Tibial nerve (tissue), 4 donors: ENCODE results near the gene TBC1D20. TPM values are rescaled to one million over a fixed set of nuclear protein-coding genes. Genes with fewer than 3 reads are reported as not detected.
"Not testable (repeated sequence)": the region's sequence is repeated elsewhere in the genome, so short reads cannot be mapped to it uniquely, and the experiment has no call there.

Experiments
- DNase-seq, 2 donors: peaks; one replicate each; pipeline ENCODE4 v3.0.0-alpha.2; 2019; ENCODE audit warnings: low spot score in 2 of 2
- H3K27ac ChIP-seq, 4 donors: fragments of 200-600 bp; sonication (generic) in 3 of 4; one replicate each; pipeline ENCODE4 v1.5.1; 2017 to 2019; ENCODE audit warnings: mild to moderate bottlenecking in 1 of 4
- H3K27me3 ChIP-seq, 2 donors: fragments of 200-600 bp; sonication (generic) in 1 of 2; one replicate each; pipeline versions ENCODE4 v1.5.1 to v1.6.0; 2017 to 2019
- H3K36me3 ChIP-seq, 3 donors: fragments of 200-600 bp; sonication (generic); one replicate each; pipeline ENCODE4 v1.5.1; 2018 to 2019
- H3K4me1 ChIP-seq, 4 donors: fragments of 200-600 bp; sonication (generic) in 3 of 4; one replicate each; pipeline ENCODE4 v1.5.1; 2017 to 2019
- H3K4me3 ChIP-seq, 4 donors: fragments of 200-600 bp; sonication (generic) in 3 of 4; one replicate each; pipeline ENCODE4 v1.5.1; 2017 to 2019; ENCODE audit warnings: mild to moderate bottlenecking in 1 of 4, moderate library complexity in 1 of 4
- H3K9me3 ChIP-seq, 4 donors: fragments of 200-600 bp; sonication (generic) in 3 of 4; one replicate each; pipeline ENCODE4 v1.5.1; 2017 to 2019
- CTCF ChIP-seq, 5 experiments: fragments of 200-600 bp in 3 of 5; fragments of 450-650 bp in 2 of 5; sonication (generic) in 3 of 5; IDR thresholded peaks; one replicate each; pipeline ENCODE4 v1.5.1; 2016 to 2019; ENCODE audit warnings: antibody characterized with exemption in 5 of 5, mild to moderate bottlenecking in 3 of 5, moderate library complexity in 2 of 5
- EP300 ChIP-seq, 2 donors: sonication (generic); formaldehyde crosslinking; IDR thresholded peaks; one replicate each; pipeline ENCODE4 v1.6.1; 2017; ENCODE audit warnings: antibody characterized with exemption in 2 of 2, mild to moderate bottlenecking in 1 of 2
- POLR2A ChIP-seq, 2 donors: fragments of 450-650 bp; IDR thresholded peaks; one replicate each; pipeline ENCODE4 v1.6.1; 2017; ENCODE audit warnings: antibody characterized with exemption in 2 of 2, mild to moderate bottlenecking in 2 of 2, moderate library complexity in 2 of 2
- whole genome bisulfite sequencing, 2 donors: methylation state at CpG; one replicate each; pipeline ENCODE4 v1.1.5; 2018; 5-methylcytosine and 5-hydroxymethylcytosine counted together
- total RNA-seq, 4 donors: library from RNA; depleted of rRNA; stranded (reverse); fragments of >200 nt; gene quantifications; one replicate each; pipeline ENCODE4 v1.1.0, GENCODE V29; 2016

Gene TBC1D20
- total RNA-seq, 4 donors from 2014 or later: 38.5 to 52.0 (median 44.3) TPM

GRCh38 chr20:461254-462198 is 807 bp downstream of the TBC1D20 start:
- TF ChIP-seq POLR2A (IDR thresholded peaks at IDR 0.05) (no peak), EP300 (IDR thresholded peaks at IDR 0.05) (no peak), CTCF (IDR thresholded peaks at IDR 0.05) (no peak)
- Histone ChIP-seq H3K4me1 (peaks cover 0 to 42% (median 18%) of the 10 kb centered on the region in 4 donors), H3K36me3 (no peaks in the 10 kb centered on the region), H3K27me3 (no peaks in the 10 kb centered on the region), H3K27ac (peak overlapping the region; percentile 82 to 92 (median 92)), H3K4me3 (peak overlapping the region; percentile 61 to 98 (median 86)), H3K9me3 (no peaks in the 10 kb centered on the region)
- 10 to 11% methylated on average over 52 to 56 of the region's 60 CpGs for WGBS, 2 donors
- DNase-seq: peak; percentile 11 to 18

DNA sequence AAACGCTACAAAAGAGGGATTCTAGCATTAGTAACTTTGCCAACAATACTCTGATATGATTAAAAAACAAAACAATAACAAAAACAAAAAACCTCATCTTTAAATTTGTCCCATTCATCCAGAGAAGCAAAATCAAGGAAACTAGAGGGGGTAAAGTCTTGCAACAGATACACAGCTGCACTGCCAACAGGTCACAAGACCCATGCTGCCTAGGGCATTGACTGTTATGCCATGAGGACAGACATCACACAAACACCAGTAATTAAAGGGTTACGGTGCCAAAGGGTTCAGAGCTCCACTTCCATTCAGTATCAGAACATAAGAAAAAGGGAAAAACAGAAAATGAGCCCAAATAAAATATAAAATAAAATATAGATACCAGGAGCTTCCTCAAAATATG is 1.6 kb downstream of the TBC1D20 start:
- DNase-seq: peak in 1 of 2 donors; percentile 48
- H3K27me3 ChIP-seq: no peaks in the 10 kb centered on the region
- WGBS, 2 donors: 34 to 43% methylated on average over 2 of the region's 2 CpGs
- TF ChIP-seq EP300 (IDR thresholded peaks at IDR 0.05): no peak
- no peak for TF ChIP-seq POLR2A (IDR thresholded peaks at IDR 0.05)
- TF ChIP-seq CTCF (IDR thresholded peaks at IDR 0.05): no peak
- no peaks in the 10 kb centered on the region for H3K36me3 ChIP-seq
- peaks cover 0 to 50% (median 18%) of the 10 kb centered on the region in 4 donors for H3K4me1 ChIP-seq
- no peaks in the 10 kb centered on the region for H3K9me3 ChIP-seq
- peak overlapping the region in 1 of 4 donors; percentile 98 for H3K4me3 ChIP-seq
- H3K27ac ChIP-seq: peak overlapping the region in 2 of 4 donors; percentile 92

GRCh38 chr20:460180-460579 is 2.2 kb downstream of the TBC1D20 start:
- Histone ChIP-seq H3K4me3 (no peak overlapping the region), H3K36me3 (no peaks in the 10 kb centered on the region), H3K27ac (no peak overlapping the region), H3K27me3 (no peaks in the 10 kb centered on the region), H3K9me3 (no peaks in the 10 kb centered on the region), H3K4me1 (peaks cover 0 to 51% (median 18%) of the 10 kb centered on the region in 4 donors)
- DNase-seq: no peak
- TF ChIP-seq POLR2A (IDR thresholded peaks at IDR 0.05): no peak
- no peak for TF ChIP-seq EP300 (IDR thresholded peaks at IDR 0.05)
- no peak for TF ChIP-seq CTCF (IDR thresholded peaks at IDR 0.05)
- WGBS, 2 donors: 21 to 31% methylated on average over 3 of the region's 3 CpGs

GRCh38 chr20:458776-459175 is 3.6 kb downstream of the TBC1D20 start:
- TF ChIP-seq POLR2A (IDR thresholded peaks at IDR 0.05) (no peak), EP300 (IDR thresholded peaks at IDR 0.05) (no peak), CTCF (IDR thresholded peaks at IDR 0.05) (no peak)
- no peaks in the 10 kb centered on the region for H3K36me3 ChIP-seq
- WGBS, 2 donors: 36 to 44% methylated on average over 6 of the region's 6 CpGs
- no peak overlapping the region for H3K27ac ChIP-seq
- no peak for DNase-seq
- H3K4me3 ChIP-seq: no peak overlapping the region
- H3K9me3 ChIP-seq: no peaks in the 10 kb centered on the region
- H3K27me3 ChIP-seq: no peaks in the 10 kb centered on the region
- peaks cover 0 to 51% (median 18%) of the 10 kb centered on the region in 4 donors for H3K4me1 ChIP-seq

- 86 to 91% methylated on average over 3 of the region's 3 CpGs for WGBS, 2 donors
Observed at GRCh38 chr20:454951-455350, 7.4 kb downstream of the TBC1D20 start.

GRCh38 chr20:452021-452420 is 10.3 kb downstream of the TBC1D20 start:
- not testable (repeated sequence) for H3K4me1 ChIP-seq, H3K9me3 ChIP-seq, H3K27me3 ChIP-seq, DNase-seq, H3K27ac ChIP-seq, H3K4me3 ChIP-seq, H3K36me3 ChIP-seq
- 84 to 90% methylated on average over 11 of the region's 11 CpGs for WGBS, 2 donors

More at GRCh38 chr20:454951-455350, 7.4 kb downstream of the TBC1D20 start:
- DNase-seq: no peak
- Histone ChIP-seq H3K9me3 (no peaks in the 10 kb centered on the region), H3K27me3 (no peaks in the 10 kb centered on the region), H3K4me3 (no peak overlapping the region), H3K36me3 (no peaks in the 10 kb centered on the region), H3K27ac (no peak overlapping the region), H3K4me1 (peaks cover 0 to 28% (median 6%) of the 10 kb centered on the region in 4 donors)
- TF ChIP-seq POLR2A (IDR thresholded peaks at IDR 0.05): no peak
- no peak for TF ChIP-seq CTCF (IDR thresholded peaks at IDR 0.05)
- TF ChIP-seq EP300 (IDR thresholded peaks at IDR 0.05): no peak
